Trophoblast cell (in vitro differentiated cells and primary cell): Measurements from ENCODE around the gene MRPL46.

Experiments
- DNase-seq, 2 donors: peaks; one replicate each; pipeline ENCODE4 v3.0.0-alpha.2; 2016
- H2AFZ ChIP-seq: 2 replicates; pipeline ENCODE4 v1.6.1; 2013; ENCODE audit warnings: low read length, moderate library complexity, mild to moderate bottlenecking; ENCODE audit not compliant: insufficient read depth, poor library complexity
- H2AK5ac ChIP-seq: 2 replicates; pipeline ENCODE4 v1.6.1; 2013; ENCODE audit warnings: mild to moderate bottlenecking, low read length
- H2BK120ac ChIP-seq: 2 replicates; pipeline ENCODE4 v1.6.1; 2013; ENCODE audit warnings: low read length, mild to moderate bottlenecking, moderate library complexity; ENCODE audit not compliant: insufficient read depth, poor library complexity
- H2BK12ac ChIP-seq: 2 replicates; pipeline ENCODE4 v1.6.1; 2013; ENCODE audit warnings: mild to moderate bottlenecking, low read length, moderate library complexity
- H2BK5ac ChIP-seq: 2 replicates; pipeline ENCODE4 v1.6.1; 2013; ENCODE audit warnings: low read length, low read depth, moderate library complexity, mild to moderate bottlenecking; ENCODE audit not compliant: poor library complexity
- H3K14ac ChIP-seq: 2 replicates; pipeline ENCODE4 v1.6.1; 2013; ENCODE audit warnings: mild to moderate bottlenecking, low read length
- H3K18ac ChIP-seq: 2 replicates; pipeline ENCODE4 v1.6.1; 2013; ENCODE audit warnings: mild to moderate bottlenecking, low read length
- H3K23ac ChIP-seq: 2 replicates; pipeline ENCODE4 v1.6.1; 2013; ENCODE audit warnings: low read length
- H3K27ac ChIP-seq: 2 replicates; pipeline ENCODE4 v1.5.1; 2013; ENCODE audit warnings: low read depth, mild to moderate bottlenecking, inconsistent platforms, low read length, moderate library complexity
- H3K27me3 ChIP-seq: 2 replicates; pipeline ENCODE4 v1.6.1; 2013; ENCODE audit warnings: inconsistent platforms, mild to moderate bottlenecking, low read length, moderate library complexity; ENCODE audit not compliant: insufficient read depth
- H3K36me3 ChIP-seq, 2 experiments: 1 replicate in 1 of 2; 2 replicates in 1 of 2; pipeline ENCODE4 v1.6.1; 2013; ENCODE audit warnings: low read length in 2 of 2, mild to moderate bottlenecking in 2 of 2, moderate library complexity in 1 of 2; ENCODE audit not compliant: insufficient read depth in 2 of 2, control insufficient read depth in 1 of 2
- H3K4ac ChIP-seq: 2 replicates; pipeline ENCODE4 v1.6.1; 2013; ENCODE audit warnings: low read depth, mild to moderate bottlenecking, low read length, moderate library complexity
- H3K4me1 ChIP-seq, 2 experiments: 1 replicate in 1 of 2; 2 replicates in 1 of 2; pipeline ENCODE4 v1.6.1; 2013; ENCODE audit warnings: low read length in 2 of 2, mild to moderate bottlenecking in 2 of 2, moderate library complexity in 1 of 2; ENCODE audit not compliant: insufficient read depth in 2 of 2, control insufficient read depth in 1 of 2
- H3K4me2 ChIP-seq: 2 replicates; pipeline ENCODE4 v1.6.1; 2013; ENCODE audit warnings: inconsistent platforms, mild to moderate bottlenecking, low read length, moderate library complexity
- H3K4me3 ChIP-seq: 2 replicates; pipeline ENCODE4 v1.5.1; 2013; ENCODE audit warnings: mild to moderate bottlenecking, low read depth, low read length, inconsistent platforms
- H3K79me1 ChIP-seq: one replicate; pipeline ENCODE4 v1.6.1; 2013; ENCODE audit warnings: low read length
- H3K79me2 ChIP-seq: 2 replicates; pipeline ENCODE4 v1.6.1; 2013; ENCODE audit warnings: low read length, mild to moderate bottlenecking; ENCODE audit not compliant: control insufficient read depth, insufficient read depth, poor library complexity
- H3K9ac ChIP-seq: 2 replicates; pipeline ENCODE4 v1.6.1; 2013; ENCODE audit warnings: mild to moderate bottlenecking, low read length
- H3K9me3 ChIP-seq: 2 replicates; pipeline ENCODE4 v1.6.1; 2013; ENCODE audit warnings: low read depth, mild to moderate bottlenecking, control low read depth, inconsistent platforms, low read length; ENCODE audit not compliant: insufficient read depth
- H4K12ac ChIP-seq: 2 replicates; pipeline ENCODE4 v1.6.1; 2013; ENCODE audit warnings: low read depth, mild to moderate bottlenecking, low read length, moderate library complexity
- H4K8ac ChIP-seq: 2 replicates; pipeline ENCODE4 v1.6.1; 2013; ENCODE audit warnings: low read depth, mild to moderate bottlenecking, low read length, moderate library complexity
- H4K91ac ChIP-seq: one replicate; pipeline ENCODE4 v1.6.1; 2013; ENCODE audit warnings: low read depth, mild to moderate bottlenecking, low read length, moderate library complexity
- WGBS: extraction: QIAGEN DNeasy Blood & Tissue Kit; methylation state at CpG from one replicate; pipeline ENCODE4 v1.1.7; 2013; ENCODE audit warnings: missing lambda C conversion rate; ENCODE audit not compliant: insufficient read length, insufficient coverage; ENCODE audit errors: extremely low coverage; 5-methylcytosine and 5-hydroxymethylcytosine counted together

Gene MRPL46

GRCh38 chr15:88487796-88488523 lies 20.8 kb upstream of the MRPL46 start:
- no peak overlapping the region for H3K14ac ChIP-seq
- H2BK5ac ChIP-seq = no peak overlapping the region
- H3K23ac ChIP-seq = no peak overlapping the region
- H3K79me1 ChIP-seq = peaks cover 6% of the 10 kb centered on the region
- peak in 1 of 2 donors; percentile 32 for DNase-seq
- no peak overlapping the region for H3K4ac ChIP-seq
- no peak overlapping the region for H4K8ac ChIP-seq
- peaks cover 12 to 17% of the 10 kb centered on the region in 2 experiments for H3K4me1 ChIP-seq
- H3K9ac ChIP-seq = no peak overlapping the region
- peak overlapping the region; percentile 26 for H4K12ac ChIP-seq
- no peak overlapping the region for H3K4me3 ChIP-seq
- H2AK5ac ChIP-seq = peak overlapping the region; percentile 35
- no peaks in the 10 kb centered on the region for H3K36me3 ChIP-seq
- H3K18ac ChIP-seq = no peak overlapping the region
- H2BK12ac ChIP-seq = peak overlapping the region; percentile 65
- no CpG with 5 or more reads among the region's 11 CpGs for WGBS
- no peak overlapping the region for H2AFZ ChIP-seq
- H3K4me2 ChIP-seq = no peak overlapping the region
- peak overlapping the region; percentile 25 for H2BK120ac ChIP-seq
- no peak overlapping the region for H3K27ac ChIP-seq
- H3K27me3 ChIP-seq = no peaks in the 10 kb centered on the region
- peak overlapping the region; percentile 67 for H4K91ac ChIP-seq
- H3K79me2 ChIP-seq = no peaks in the 10 kb centered on the region
- no peaks in the 10 kb centered on the region for H3K9me3 ChIP-seq

- Histone ChIP-seq H3K23ac (no peak overlapping the region), H2AFZ (no peak overlapping the region), H3K18ac (no peak overlapping the region), H3K79me2 (no peaks in the 10 kb centered on the region), H3K4ac (no peak overlapping the region), H4K91ac (peak overlapping the region; percentile 67), H2BK5ac (no peak overlapping the region), H3K9ac (no peak overlapping the region), H4K12ac (no peak overlapping the region), H2BK12ac (peak overlapping the region; percentile 65), H3K27me3 (no peaks in the 10 kb centered on the region), H4K8ac (no peak overlapping the region), H3K4me2 (no peak overlapping the region), H3K9me3 (no peaks in the 10 kb centered on the region), H2BK120ac (peak overlapping the region; percentile 25), H3K36me3 (no peaks in the 10 kb centered on the region), H3K27ac (no peak overlapping the region), H3K14ac (no peak overlapping the region), H3K79me1 (peaks cover 6% of the 10 kb centered on the region), H2AK5ac (no peak overlapping the region), H3K4me1 (peaks cover 12 to 17% of the 10 kb centered on the region in 2 experiments), H3K4me3 (no peak overlapping the region)
- no CpG with 5 or more reads among the region's 2 CpGs for WGBS
- no peak for DNase-seq
These were observed 20.1 kb upstream of the MRPL46 start for GRCh38 chr15:88487178-88487795.

DNA sequence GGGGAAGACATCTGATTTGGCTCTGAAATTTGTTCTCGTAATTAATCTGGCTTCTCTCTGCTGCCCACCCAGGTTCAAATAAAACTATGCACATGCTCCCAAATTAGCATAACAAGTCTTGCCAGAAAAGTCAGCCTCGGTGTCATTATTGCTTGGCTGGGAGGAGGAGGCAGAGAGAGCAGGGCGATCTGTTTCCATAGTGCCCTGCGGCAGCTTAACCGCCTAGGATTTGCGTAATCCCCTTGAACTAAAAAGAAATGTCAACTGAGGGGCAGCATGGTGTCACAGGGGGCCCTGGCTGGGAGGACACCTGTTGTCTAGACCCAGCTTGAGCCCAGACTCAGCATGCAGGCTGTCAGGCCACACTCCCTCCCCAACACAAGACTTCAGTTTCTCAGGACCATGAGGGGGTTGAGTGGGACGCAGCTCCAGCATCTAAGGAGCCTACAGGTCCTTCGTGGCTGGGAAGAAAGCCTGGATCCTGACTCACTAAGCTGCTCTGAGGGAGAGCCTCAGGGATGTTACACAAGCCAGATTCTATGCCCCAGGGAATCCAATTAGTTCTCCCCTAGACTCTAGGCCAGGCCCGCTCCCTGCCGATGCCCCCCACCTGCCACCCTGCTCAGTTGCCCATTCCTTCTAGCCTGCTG lies 17.6 kb upstream of the MRPL46 start:
- DNase-seq = peak; percentile 84 to 85
- H3K27me3 ChIP-seq = no peaks in the 10 kb centered on the region
- peak overlapping the region; percentile 87 for H4K91ac ChIP-seq
- peak overlapping the region; percentile 6 for H4K8ac ChIP-seq
- H2BK12ac ChIP-seq = peak overlapping the region; percentile 94
- peak overlapping the region; percentile 57 for H3K14ac ChIP-seq
- H3K79me1 ChIP-seq = peaks cover 6% of the 10 kb centered on the region
- H3K18ac ChIP-seq = peak overlapping the region; percentile 70
- peak overlapping the region; percentile 32 for H3K4me2 ChIP-seq
- no peaks in the 10 kb centered on the region for H3K79me2 ChIP-seq
- no peaks in the 10 kb centered on the region for H3K9me3 ChIP-seq
- peak overlapping the region; percentile 96 for H2AK5ac ChIP-seq
- peaks cover 0 to 1% of the 10 kb centered on the region in 2 experiments for H3K36me3 ChIP-seq
- peak overlapping the region; percentile 28 for H2BK5ac ChIP-seq
- no peak overlapping the region for H3K9ac ChIP-seq
- no peak overlapping the region for H3K4ac ChIP-seq
- H4K12ac ChIP-seq = no peak overlapping the region
- H2BK120ac ChIP-seq = peak overlapping the region; percentile 70
- H3K4me1 ChIP-seq = peaks cover 12 to 17% of the 10 kb centered on the region in 2 experiments
- no CpG with 5 or more reads among the region's 10 CpGs for WGBS
- H3K27ac ChIP-seq = peak overlapping the region; percentile 69
- H2AFZ ChIP-seq = no peak overlapping the region
- no peak overlapping the region for H3K23ac ChIP-seq
- peak overlapping the region; percentile 31 for H3K4me3 ChIP-seq

DNA sequence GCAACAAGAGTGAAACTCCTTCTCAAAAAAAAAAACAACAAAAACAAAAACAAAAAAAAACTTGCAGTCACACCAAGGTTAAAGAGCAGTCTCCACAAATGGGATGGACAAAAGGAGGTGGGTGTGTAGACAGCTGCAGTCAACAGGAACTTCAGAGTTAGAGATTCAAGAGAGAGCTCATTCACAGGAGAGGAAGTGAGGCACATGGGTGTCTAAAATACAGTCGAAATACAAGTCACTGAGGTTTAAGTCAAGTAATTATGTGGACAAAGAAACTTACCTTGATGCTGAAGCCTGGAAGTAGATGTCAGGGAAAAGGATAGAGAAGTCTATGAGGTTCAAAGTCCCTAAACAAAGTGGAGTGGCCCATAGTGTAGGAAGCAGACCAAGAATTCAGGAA lies 15.1 kb upstream of the MRPL46 start:
- Histone ChIP-seq H3K4me1 (peaks cover 8 to 13% of the 10 kb centered on the region in 2 experiments), H3K9ac (no peak overlapping the region), H3K79me2 (no peaks in the 10 kb centered on the region), H4K8ac (no peak overlapping the region), H3K14ac (no peak overlapping the region), H3K79me1 (peaks cover 6% of the 10 kb centered on the region), H4K12ac (no peak overlapping the region), H2AFZ (no peak overlapping the region), H3K18ac (no peak overlapping the region), H3K23ac (no peak overlapping the region), H4K91ac (no peak overlapping the region), H2BK5ac (no peak overlapping the region), H3K4me2 (no peak overlapping the region), H3K36me3 (peaks cover 8 to 10% of the 10 kb centered on the region in 2 experiments), H3K27ac (no peak overlapping the region), H3K4ac (no peak overlapping the region), H2AK5ac (no peak overlapping the region), H3K27me3 (no peaks in the 10 kb centered on the region), H2BK12ac (no peak overlapping the region), H2BK120ac (no peak overlapping the region), H3K4me3 (no peak overlapping the region), H3K9me3 (no peaks in the 10 kb centered on the region)
- DNase-seq = no peak
- no CpG with 5 or more reads among the region's 1 CpG for WGBS
